Measurements from ENCODE around the gene CREB5. TPM values are rescaled to one million over a fixed set of nuclear protein-coding genes. Genes with fewer than 3 reads are reported as not detected.
A peak's percentile ranks its signal among the peaks of the same experiment; 100 is the strongest.

Gene CREB5
- total RNA-seq, 4 donors from 2014 or later, result 0.90 to 10.1 (median 4.9) TPM

GRCh38 chr7:28774261-28774988 lies 362.1 kb downstream of the CREB5 start:
- Histone ChIP-seq H3K9me3 (no peaks in the 10 kb centered on the region), H3K36me3 (no peaks in the 10 kb centered on the region), H3K4me3 (no peak overlapping the region), H3K4me1 (no peaks in the 10 kb centered on the region), H3K27ac (no peak overlapping the region), H3K27me3 (no peaks in the 10 kb centered on the region)
- intact Hi-C loops (cut with DNase I; ENCODE audit: low total_unique reads) (no loop called here), in situ Hi-C loops (cut with MboI; ENCODE audit: low sequenced_read_pairs in 4 of 4) (no loop called here)
- ATAC-seq, result peak in 1 of 2 donors; percentile 42
- no peak for DNase-seq
- TF ChIP-seq CTCF (IDR thresholded peaks at IDR 0.05 in 4 of 5, conservative IDR thresholded peaks at IDR 0.05 in 1 of 5) (no peak), POLR2A (IDR thresholded peaks at IDR 0.05) (no peak)

GRCh38 chr7:28776463-28777157 lies 364.3 kb downstream of the CREB5 start:
- in situ Hi-C loops (cut with MboI; ENCODE audit: low sequenced_read_pairs in 4 of 4) (no loop called here), intact Hi-C loops (cut with DNase I; ENCODE audit: low total_unique reads) (no loop called here)
- no peak for ATAC-seq
- Histone ChIP-seq H3K4me1 (no peaks in the 10 kb centered on the region), H3K27me3 (no peaks in the 10 kb centered on the region), H3K9me3 (no peaks in the 10 kb centered on the region), H3K27ac (no peak overlapping the region), H3K4me3 (no peak overlapping the region), H3K36me3 (no peaks in the 10 kb centered on the region)
- TF ChIP-seq CTCF (IDR thresholded peaks at IDR 0.05 in 4 of 5, conservative IDR thresholded peaks at IDR 0.05 in 1 of 5), result no peak
- no peak for TF ChIP-seq POLR2A (IDR thresholded peaks at IDR 0.05)
- DNase-seq, result no peak

- Histone ChIP-seq H3K27ac (no peak overlapping the region), H3K9me3 (no peaks in the 10 kb centered on the region), H3K4me1 (no peaks in the 10 kb centered on the region), H3K27me3 (no peaks in the 10 kb centered on the region), H3K36me3 (no peaks in the 10 kb centered on the region), H3K4me3 (no peak overlapping the region)
- intact Hi-C loops (cut with DNase I; ENCODE audit: low total_unique reads) (no loop called here), in situ Hi-C loops (cut with MboI; ENCODE audit: low sequenced_read_pairs in 4 of 4) (no loop called here)
- TF ChIP-seq CTCF (IDR thresholded peaks at IDR 0.05 in 4 of 5, conservative IDR thresholded peaks at IDR 0.05 in 1 of 5) (no peak), POLR2A (IDR thresholded peaks at IDR 0.05) (no peak)
- no peak for ATAC-seq
- DNase-seq, result no peak
Measured at GRCh38 chr7:28778786-28779185, 366.5 kb downstream of the CREB5 start.

DNA sequence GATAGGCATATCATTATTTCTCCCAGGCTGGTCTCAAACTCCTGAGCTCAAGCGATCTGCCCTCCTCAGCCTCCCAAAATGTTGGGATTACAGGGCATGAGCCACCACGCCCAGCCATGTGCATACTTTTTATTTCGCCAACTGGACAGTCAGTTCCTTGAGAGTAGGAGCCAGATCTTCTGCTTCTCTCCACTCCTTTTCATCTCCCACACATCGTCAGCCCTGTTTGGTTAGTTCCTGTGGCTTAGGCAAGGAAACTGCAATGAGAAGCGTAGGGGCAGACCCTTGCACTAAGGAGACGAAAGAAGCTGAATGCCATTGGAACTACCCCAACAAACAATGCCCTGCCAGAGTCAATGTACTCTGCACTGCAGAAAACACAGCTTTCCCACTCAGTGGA lies 367.6 kb downstream of the CREB5 start:
- H3K4me1 ChIP-seq, result no peaks in the 10 kb centered on the region
- no peak for DNase-seq
- intact Hi-C loops (cut with DNase I; ENCODE audit: low total_unique reads), result no loop called here
- ATAC-seq, result no peak
- no peaks in the 10 kb centered on the region for H3K9me3 ChIP-seq
- no peak overlapping the region for H3K27ac ChIP-seq
- H3K27me3 ChIP-seq, result no peaks in the 10 kb centered on the region
- in situ Hi-C loops (cut with MboI; ENCODE audit: low sequenced_read_pairs in 4 of 4), result no loop called here
- H3K4me3 ChIP-seq, result no peak overlapping the region
- TF ChIP-seq POLR2A (IDR thresholded peaks at IDR 0.05) (no peak), CTCF (IDR thresholded peaks at IDR 0.05 in 4 of 5, conservative IDR thresholded peaks at IDR 0.05 in 1 of 5) (no peak)
- no peaks in the 10 kb centered on the region for H3K36me3 ChIP-seq

Data from gastrocnemius medialis (tissue), 4 donors.